NCI-H2029 treated with DMSO at 0.1 percent for 48 hours (cell line): ENCODE measurements around the gene IPCEF1.
"Not testable (repeated sequence)": the region's sequence is repeated elsewhere in the genome, so short reads cannot be mapped to it uniquely, and the experiment has no call there.

Source experiments
- DNase-seq: peaks from one replicate; lab custom pipeline; 2025; lab: John Stamatoyannopoulos, UW

The IPCEF1 gene

DNA sequence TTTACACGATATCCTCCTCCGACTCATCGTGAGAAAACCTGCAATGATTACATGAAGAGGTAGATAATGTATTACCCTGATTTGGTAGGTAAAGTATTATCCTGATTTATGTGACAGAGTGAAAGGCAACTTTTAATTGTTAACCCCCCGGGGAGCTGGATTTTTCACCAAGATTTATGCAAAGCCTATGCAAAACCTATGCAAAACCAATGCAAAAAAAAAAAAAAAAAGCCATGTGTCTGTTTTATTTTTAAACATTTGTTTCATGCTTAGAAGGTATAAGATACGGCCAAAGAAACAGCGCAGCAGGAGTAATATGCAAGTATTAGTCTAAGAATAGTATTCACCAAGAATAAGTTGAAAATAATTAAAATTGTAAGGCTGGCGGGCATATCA, 109.9 kb downstream of the IPCEF1 start:
- DNase-seq, result no peak

DNA sequence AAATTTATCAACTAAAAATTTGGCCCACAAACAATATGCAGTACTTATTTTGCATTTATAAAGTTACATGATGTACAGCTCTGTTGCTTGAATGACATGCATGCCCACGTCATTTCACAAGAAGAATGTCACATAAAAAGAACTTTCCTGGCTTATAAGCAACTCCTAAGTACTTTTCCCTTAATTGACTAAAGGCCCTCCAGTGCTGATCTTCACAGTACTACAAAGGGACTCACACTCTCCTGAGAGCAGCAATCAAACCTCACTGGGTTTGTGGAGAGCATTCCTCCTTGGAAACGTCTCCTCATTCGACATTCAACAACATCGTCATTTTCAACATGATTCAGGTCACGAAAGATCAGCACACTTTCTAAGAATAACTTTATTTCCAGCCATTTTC, 111.1 kb downstream of the IPCEF1 start:
- DNase-seq, result no peak

DNA sequence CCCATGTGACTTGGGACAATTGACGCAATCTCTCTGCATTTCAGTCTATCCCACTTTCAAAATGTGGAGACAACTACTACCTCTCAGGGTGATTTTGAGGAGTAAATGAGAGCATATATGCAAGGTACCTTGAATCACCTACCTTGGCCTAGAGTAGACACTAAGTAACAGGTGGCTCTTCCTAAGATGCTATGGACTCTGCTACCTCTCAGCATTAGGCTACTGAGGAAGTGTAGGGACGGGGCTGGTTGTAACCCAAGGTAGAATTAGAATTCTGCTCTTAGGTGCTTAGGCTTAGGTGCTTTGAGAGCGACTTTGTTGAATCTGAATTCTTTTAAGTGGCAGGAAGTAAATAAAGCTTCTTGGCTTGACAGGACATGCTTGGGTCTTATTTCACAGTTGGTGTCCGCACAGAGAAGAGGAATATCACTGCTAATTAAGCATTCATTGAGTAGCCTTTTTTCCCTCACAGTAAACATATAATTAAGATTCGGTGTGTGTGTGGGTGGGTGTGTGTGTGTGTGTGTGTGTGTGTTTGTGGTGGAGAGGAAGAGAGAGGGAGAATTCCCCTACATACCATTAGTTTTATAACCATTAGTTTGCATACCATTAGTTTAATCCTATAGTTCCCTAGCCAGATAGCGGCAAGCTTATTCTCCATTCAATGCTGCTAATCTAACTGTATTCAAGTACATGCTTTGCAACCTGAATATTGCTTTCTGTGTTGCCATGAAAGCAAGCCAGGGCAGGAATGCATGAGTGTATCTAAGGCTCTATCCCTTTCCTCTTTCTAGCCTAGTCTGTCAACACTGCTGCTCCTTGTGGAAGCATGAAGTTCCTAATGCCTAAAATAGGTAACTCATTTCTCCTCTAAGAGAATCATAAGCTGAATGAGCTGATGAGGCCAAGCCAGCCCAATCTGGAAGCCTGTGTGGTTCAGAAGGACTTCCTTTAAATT, 112.5 kb downstream of the IPCEF1 start:
- peak; percentile 39 for DNase-seq

DNA sequence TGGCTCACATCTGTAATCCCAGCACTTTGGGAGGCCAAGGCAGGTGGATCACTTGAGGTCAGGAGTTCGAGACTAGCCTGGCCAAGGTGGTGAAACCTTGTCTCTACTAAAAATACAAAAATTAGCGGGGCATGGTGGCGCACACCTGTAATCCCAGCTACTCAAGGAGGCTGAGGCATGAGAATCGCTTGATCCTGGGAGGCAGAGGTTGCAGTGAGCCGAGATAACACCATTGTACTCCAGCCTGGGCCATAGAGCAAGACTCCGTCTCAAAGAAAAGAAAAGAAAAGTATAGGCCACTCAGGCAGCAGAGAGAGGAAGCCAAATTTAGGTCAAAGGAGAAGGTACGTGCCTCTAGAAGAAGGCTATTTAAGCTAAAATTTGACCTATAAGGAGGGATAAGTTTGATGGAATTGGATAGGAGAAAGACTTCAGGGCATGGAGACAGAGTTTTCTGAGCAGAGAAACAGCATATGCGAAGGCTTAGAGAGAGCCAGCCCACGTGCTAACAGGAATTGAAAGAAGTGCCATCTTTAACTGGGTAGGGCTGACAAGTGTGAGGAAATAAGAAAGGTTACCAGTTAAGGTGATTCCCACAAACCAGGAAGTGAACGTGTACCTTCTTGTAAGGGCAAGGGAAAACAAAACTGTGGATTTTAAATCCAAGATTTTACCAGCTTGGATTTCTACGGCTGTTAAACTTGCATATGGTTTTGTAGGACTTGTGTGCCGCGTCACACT, 113.8 kb downstream of the IPCEF1 start:
- no peak for DNase-seq

DNA sequence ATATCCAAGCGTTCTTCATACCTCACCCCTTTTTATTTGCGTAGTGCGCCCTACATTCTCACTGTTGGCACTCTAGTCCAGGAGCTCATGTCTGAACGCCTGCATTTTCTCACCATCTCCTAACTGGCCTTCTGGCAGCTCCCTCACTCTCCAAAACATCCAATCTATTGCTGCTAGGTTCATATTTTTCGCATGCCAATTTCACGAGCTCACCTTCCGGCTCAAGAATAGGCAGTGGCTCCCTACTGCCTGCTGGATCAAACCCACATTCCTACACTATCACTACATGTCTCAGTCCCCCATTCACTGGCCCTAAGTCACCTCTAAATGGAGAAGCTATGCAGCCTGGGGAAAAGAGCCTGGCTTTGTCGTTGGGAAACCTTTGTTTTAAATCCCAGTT, 115.0 kb downstream of the IPCEF1 start:
- DNase-seq, result no peak

DNA sequence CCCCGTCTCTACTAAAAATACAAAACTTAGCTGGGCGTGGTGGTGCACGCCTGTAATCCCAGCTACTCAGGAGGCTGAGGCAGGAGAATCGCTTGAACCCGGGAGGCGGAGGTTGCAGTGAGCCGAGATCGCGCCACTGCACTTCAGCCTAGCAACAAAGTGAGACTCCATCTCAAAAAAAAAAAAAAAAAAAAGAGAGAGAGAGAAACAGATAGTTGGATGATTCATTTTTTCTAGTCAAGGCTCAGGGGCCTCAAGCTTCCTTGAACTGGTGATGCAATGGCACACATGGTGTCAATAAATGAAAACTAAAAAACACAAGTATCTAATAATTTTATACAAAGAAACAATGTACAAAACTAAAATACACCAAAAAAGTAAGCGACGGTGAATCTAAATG, 115.5 kb downstream of the IPCEF1 start:
- DNase-seq, result not testable (repeated sequence)

DNA sequence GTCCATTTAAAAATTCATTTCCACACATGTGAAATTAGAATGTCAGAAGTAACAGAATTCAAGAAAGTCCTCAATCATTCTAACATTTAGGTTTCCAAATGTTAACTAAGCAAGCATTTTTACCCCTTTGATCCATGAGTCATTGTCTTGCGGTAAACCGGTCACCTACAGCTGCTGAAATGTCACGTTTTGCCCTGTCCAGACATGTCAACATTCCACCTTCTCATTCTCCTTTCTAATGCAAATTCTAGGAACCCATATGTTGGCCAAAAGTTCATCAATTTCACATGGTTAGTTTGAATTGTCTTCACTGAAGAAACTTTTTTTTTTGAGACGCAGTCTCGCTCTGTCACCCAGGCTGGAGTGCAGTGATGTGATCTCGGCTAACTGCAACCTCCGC, 117.2 kb downstream of the IPCEF1 start:
- DNase-seq, result no peak

DNA sequence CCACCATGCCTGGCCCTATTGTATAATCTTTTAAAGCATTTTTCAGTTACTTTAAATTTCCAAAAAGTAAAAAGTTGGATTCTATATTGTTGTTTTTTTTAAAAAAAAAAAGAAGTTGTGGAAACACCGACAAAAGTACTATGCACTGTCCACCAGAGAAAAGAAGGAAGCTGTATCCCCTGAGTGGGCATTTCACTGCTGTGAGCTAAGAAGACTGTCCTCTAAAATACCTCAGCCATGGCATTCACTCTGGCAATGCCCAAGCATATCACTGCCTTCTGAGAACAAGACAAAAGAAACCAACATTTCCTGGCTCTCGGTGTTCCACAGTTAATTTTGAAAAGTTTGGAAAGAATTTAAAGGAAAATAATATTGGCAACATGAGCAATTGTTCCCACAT, 117.8 kb downstream of the IPCEF1 start:
- no peak for DNase-seq

DNA sequence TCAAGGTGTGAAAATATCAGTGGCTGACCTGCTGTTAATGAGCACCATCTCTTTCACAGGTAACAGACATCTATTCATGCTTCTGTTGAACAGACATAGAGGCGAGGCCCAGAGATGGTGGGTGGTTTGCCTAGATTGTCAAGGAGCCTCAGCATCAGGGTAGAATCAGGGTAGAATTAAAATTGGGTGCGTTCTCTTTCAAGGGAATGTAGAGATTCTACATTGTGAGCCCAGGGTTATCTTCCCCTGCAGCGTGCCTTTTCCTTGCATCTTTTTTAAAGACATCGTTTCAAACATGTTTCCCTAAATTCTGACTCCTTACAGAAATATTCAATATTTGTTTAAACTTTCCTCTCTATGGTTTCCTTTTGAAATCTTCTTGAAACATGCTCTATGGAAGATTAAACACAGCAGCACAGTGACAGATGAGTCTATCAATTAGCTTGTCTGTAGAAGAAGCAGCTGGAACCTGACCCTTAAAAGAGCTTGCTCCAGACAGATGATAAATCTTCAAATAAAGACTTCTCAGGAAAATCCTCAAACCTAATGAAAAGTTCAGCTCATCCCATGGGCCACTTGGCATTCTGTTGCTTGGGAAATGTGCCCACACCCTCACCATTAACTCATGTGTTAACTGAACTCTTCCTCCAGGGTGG, 119.8 kb downstream of the IPCEF1 start:
- DNase-seq, result no peak

DNA sequence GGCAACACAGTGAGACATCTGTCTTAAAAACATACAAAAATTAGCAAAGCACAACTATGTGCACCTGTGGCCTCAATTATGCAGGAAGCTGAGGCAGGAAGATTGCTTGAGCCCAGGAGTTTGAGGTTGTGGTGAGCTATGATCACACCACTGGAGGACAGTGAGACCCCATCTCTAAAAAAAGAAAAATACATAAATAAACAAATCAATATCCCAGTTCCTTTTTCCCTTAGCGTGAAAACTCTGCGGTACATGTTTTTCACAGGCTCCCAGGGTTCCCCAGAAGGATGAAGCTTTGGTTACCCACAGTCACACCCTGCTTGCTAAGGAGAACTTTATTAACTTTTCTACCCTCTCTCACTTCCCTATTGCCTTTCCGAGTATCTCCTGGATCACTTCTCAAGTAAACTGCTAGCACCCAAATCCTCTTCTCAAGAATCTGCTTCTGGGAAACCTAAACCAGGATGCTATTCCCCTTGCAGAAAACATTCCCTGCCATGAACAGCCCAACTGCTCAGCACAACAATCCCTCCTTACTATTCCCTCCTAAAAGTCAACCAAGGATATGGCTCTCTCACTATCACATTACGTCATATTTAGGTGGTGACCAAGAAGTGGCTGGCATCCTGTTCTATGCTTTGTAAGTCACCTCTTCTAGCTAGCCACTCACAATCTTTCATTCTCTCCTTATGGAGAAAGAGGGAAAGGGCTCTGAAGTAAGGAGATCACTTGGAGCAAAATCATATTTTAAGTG, 122.4 kb downstream of the IPCEF1 start:
- no peak for DNase-seq

DNA sequence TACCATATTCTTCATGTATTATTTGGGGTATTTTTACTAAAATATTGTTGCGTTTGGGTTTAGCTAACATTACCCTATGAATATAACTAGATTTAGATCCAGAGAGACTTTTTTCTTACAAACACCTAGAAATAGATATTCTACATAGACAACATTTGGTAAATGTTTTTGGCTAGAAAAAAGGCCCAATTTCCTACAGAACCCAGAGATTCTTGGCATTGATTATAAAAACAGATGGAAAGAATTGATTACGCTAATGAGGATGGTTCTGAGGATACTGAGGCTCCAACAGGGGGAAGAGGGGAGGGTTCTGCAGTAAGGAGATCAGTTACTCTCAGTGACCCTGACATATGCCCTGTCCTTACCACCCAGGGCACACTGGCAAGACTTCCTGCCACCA, 123.2 kb downstream of the IPCEF1 start:
- DNase-seq, result no peak

DNA sequence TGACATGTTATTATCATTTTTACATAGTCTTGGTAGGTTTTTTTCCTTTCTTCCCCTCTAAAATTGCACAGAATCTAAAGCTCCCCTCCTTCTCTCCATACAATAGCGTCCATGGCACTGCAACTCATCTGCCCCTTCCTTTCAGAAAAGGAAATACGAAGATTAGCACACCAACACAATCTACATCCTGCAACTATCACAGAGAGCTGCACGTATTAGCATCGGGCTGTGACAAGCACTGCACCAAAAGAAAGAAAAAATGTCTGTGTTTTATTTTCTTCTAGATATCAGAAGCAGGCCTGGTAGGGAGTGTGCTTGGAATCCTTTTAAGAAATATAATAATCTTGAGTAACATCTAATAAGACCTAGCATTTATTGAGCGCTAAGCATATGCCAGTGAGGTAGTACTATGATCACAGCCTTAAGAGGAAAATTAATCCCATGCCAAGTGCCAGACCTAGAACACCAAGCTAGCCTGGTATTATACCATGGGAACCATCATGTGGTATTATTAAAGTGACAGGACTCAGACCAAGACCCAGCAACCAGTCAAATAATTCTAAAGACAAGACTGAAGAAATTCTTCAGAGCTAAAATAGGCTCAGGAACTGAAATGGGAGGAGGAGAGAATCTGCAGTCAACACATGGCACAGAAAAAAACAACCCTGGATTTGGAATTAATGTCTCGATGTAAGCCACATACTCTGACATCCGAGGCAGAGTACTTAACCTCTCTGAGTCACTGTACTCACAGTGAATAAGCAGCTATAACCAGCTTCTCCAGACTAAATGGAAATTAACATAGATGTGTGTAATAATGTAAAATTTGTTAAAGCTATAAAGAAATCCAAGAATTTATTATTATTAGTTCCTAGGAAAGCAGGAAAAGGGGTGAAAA, 124.3 kb downstream of the IPCEF1 start:
- no peak for DNase-seq

DNA sequence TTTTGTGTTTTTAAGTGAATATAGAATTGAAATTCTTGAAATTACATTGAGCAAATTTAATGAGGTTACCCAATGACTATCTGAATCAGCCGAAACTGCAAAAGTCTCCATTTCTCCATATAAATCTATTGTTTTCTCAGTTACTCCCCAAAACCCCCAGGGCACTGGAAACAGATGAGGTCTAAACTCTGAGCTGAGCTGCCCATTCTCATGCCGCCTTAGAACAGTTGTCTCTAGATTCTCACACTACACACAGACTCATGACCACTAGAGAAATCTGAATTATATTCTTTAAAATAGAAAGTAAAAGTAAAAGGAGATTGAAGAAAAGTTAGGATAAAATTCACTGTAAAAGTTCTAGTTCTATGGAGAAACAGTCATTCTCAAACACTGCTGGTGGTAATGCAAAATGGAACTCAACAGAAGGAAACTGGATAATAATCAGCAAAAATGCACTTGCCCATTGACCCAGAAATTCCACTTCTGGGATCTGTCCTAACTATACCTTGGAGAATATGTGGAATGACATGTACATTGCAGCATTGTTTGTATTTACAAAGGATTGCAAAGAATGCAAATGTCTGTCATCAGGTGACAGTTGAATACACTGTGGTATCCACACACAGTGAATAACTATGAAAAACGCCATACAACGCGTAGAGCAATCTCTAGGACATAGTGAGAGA, 125.5 kb downstream of the IPCEF1 start:
- DNase-seq, result no peak

DNA sequence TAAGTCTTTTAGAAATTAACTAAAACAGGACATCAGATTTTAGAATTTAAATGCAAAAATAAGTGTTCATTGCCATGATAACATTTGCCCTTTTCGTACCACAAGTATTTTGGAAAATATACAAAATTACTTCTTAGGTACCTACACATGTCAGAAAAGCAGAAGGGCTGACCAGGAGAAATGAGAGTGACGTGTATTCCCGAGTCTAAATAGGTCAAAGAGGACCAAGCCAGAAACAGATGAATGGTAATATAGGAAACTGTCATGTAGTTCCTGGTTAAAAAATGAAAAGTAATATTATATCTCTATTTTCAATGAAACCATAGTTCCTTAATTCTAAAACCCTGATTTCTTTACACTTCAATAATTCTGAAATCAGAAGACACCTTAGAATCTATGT, 126.2 kb downstream of the IPCEF1 start:
- no peak for DNase-seq

DNA sequence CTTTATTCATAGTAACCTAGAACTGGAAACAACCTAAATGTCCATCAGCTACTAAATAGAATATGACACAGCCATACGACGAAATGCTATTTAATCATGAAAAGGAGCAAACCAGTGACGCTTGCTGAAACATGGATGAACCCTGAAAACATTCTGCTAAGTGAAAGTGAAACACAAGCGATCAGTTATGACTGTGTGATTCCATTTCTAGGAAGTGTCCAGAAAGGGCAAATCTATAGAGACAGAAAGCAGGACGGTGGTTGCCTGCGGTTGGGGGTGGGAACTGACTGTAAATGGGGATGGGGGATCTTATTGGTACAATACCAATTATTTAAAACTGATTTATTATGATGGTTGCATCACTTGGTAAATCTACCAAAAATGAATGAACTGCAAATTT, 126.8 kb downstream of the IPCEF1 start:
- DNase-seq, result no peak

DNA sequence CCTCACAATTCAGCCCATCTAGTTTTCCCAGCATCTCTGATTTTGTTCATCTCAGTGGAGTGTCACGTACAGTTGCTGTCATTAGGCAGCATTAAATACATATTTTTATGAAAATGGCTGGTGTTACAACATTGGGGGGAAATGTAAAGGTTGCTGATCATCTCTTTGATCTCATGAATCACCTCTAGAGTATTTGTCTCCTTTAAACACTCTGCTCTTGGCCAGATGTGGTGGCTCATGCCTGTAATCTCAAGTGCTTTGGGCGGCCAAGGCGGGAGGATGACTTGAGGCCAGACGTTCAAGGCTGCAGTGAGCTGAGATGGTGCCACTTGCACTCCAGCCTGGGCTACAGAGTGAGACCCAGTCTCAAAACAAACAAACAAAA, 128.1 kb downstream of the IPCEF1 start:
- DNase-seq, result no peak

DNA sequence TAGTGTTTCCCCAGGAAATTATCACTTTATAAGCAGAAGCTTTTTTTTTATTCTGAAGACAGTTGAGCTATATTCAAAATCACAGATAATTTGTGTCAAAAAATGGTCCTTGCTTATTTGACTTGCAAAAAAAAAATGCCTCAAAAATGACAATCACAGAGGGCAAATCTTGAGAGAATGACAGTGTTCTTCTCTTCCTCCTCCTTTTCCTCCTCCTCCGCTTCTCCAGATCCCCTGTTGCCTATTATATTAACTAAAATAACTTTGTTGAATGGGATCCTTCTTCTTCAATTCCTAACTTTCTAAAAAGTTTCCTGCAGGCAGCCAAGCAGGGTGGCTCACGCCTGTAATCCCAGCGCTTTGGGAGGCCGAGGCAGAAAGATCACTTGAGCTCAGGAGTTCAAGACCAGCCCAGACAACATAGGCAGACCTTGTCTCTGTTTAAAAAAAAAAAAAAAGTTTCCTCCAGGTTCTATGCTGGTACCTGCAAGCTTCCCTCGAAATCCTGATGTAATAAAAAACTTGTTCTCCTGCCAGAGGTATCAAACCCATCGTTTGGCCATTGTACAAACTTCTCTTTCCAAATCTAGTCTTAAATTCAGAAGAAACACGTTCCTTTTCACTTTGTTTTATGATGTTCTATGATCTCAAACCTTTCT, 128.6 kb downstream of the IPCEF1 start:
- DNase-seq, result no peak

DNA sequence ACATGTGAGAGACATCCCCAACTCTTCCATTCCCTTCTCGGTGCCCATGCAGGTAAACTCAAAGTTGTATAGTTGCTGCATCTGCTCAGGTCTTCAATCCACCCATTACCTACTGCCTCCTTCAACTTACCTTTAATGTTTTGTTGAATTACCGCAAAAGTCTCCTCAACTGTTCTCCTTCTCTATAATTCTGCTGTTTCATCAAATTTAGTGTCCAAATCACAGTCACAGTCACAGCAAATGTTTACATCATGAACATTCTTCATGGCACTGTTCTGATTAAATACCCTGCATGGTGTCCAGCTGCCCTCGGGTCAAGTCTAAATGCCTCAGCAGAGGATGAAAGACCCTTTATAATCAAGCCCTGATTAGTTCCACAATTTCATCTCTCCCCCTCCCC, 130.1 kb downstream of the IPCEF1 start:
- DNase-seq, result no peak

DNA sequence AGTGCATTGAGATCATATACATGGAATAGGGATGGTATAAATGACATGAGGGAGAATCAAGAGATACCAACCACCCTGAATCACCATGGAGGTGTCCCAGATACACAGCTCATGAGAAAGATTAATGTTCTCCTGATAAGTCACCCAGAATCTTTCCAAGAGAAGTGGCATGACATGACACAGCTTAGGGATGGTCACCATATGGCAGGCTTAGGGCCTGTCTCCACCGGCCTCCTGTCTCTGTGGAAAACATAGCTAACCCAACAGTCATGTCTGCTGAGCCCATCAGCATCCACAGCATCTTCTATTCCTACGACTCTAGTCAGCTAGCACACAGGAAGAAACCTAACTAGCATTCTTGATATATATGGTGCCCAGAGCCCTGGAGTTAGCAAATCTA, 133.3 kb downstream of the IPCEF1 start:
- no peak for DNase-seq

DNA sequence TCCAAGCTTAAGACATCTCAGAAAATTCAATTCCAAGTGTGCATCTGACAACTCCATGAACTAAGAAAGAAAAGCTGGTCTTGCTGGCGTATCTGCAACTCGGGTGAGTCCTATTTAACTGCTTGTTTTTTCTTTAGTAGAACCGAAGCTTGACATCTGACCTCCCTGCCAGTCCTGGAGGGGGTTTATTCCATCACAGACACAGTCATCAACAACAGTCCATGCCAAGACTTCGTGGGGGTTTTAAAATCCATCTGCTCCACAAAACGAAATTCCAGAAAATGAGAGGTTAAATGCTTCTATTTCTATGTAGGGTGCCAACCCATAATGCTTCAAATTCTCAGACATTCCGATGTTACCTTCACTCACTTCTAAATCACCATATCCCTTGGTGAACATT, 133.9 kb downstream of the IPCEF1 start:
- DNase-seq, result no peak
